HEK293 (cell line): Measurements from ENCODE around the gene DLX5.

Experiments
- MYNN ChIP-seq: fragments of 450-650 bp; formaldehyde crosslinking; IDR thresholded peaks from 2 replicates; pipeline ENCODE4 v1.5.1; 2016; ENCODE audit warnings: missing biosample characterization, missing genetic modification characterization, borderline replicate concordance
- SCRT2 ChIP-seq: fragments of 450-650 bp; formaldehyde crosslinking; IDR thresholded peaks from 2 replicates; pipeline ENCODE4 v1.5.1; 2016; ENCODE audit warnings: missing biosample characterization, missing genetic modification characterization
- SP7 ChIP-seq: fragments of 450-650 bp; formaldehyde crosslinking; IDR thresholded peaks from 2 replicates; pipeline ENCODE4 v1.5.1; 2016; ENCODE audit warnings: missing biosample characterization, missing genetic modification characterization
- TRIM28 ChIP-seq: IDR thresholded peaks from 2 replicates; pipeline ENCODE4 v1.6.1; 2011; ENCODE audit warnings: low read length, control low read depth, borderline replicate concordance
- ZBTB17 ChIP-seq: fragments of 450-650 bp; formaldehyde crosslinking; IDR thresholded peaks from 2 replicates; pipeline ENCODE4 v1.5.1; 2016; ENCODE audit warnings: missing biosample characterization, missing genetic modification characterization
- ZBTB48 ChIP-seq: fragments of 450-650 bp; formaldehyde crosslinking; IDR thresholded peaks from 2 replicates; pipeline ENCODE4 v1.5.1; 2016; ENCODE audit warnings: missing biosample characterization, missing genetic modification characterization
- ZBTB7A ChIP-seq: fragments of 450-650 bp; formaldehyde crosslinking; IDR thresholded peaks from 2 replicates; pipeline ENCODE4 v1.5.1; 2016; ENCODE audit warnings: low read depth, missing biosample characterization, missing genetic modification characterization
- ZFP41 ChIP-seq: fragments of 450-650 bp; formaldehyde crosslinking; IDR thresholded peaks from 2 replicates; pipeline ENCODE4 v1.5.1; 2016; ENCODE audit warnings: missing biosample characterization, missing genetic modification characterization, borderline replicate concordance
- ZNF10 ChIP-seq: fragments of 450-650 bp; formaldehyde crosslinking; IDR thresholded peaks from 2 replicates; pipeline ENCODE4 v1.5.1; 2017; ENCODE audit warnings: missing biosample characterization, missing genetic modification characterization
- ZNF146 ChIP-seq: fragments of 450-650 bp; formaldehyde crosslinking; IDR thresholded peaks from 2 replicates; pipeline ENCODE4 v1.5.1; 2016; ENCODE audit warnings: missing biosample characterization, missing genetic modification characterization
- ZNF157 ChIP-seq: fragments of 450-650 bp; formaldehyde crosslinking; IDR thresholded peaks from 2 replicates; pipeline ENCODE4 v1.5.1; 2016; ENCODE audit warnings: missing biosample characterization, missing genetic modification characterization
- ZNF2 ChIP-seq: fragments of 450-650 bp; formaldehyde crosslinking; IDR thresholded peaks from 2 replicates; pipeline ENCODE4 v1.5.1; 2016; ENCODE audit warnings: missing biosample characterization, missing genetic modification characterization
- ZNF214 ChIP-seq: fragments of 450-650 bp; formaldehyde crosslinking; IDR thresholded peaks from 2 replicates; pipeline ENCODE4 v1.5.1; 2017; ENCODE audit warnings: missing biosample characterization, mild to moderate bottlenecking, missing genetic modification characterization, borderline replicate concordance
- ZNF335 ChIP-seq: fragments of 450-650 bp; formaldehyde crosslinking; conservative IDR thresholded peaks from 2 replicates; pipeline ENCODE4 v1.5.1; 2016; ENCODE audit warnings: missing biosample characterization, missing genetic modification characterization
- ZNF416 ChIP-seq: fragments of 450-650 bp; formaldehyde crosslinking; IDR thresholded peaks from 2 replicates; pipeline ENCODE4 v1.5.1; 2016; ENCODE audit warnings: missing biosample characterization, missing genetic modification characterization
- ZNF48 ChIP-seq: fragments of 450-650 bp; formaldehyde crosslinking; IDR thresholded peaks from 2 replicates; pipeline ENCODE4 v1.5.1; 2016; ENCODE audit warnings: missing biosample characterization, missing genetic modification characterization
- ZNF501 ChIP-seq: fragments of 450-650 bp; formaldehyde crosslinking; IDR thresholded peaks from 2 replicates; pipeline ENCODE4 v1.5.1; 2016; ENCODE audit warnings: missing biosample characterization, missing genetic modification characterization
- ZNF521 ChIP-seq: fragments of 450-650 bp; formaldehyde crosslinking; IDR thresholded peaks from 2 replicates; pipeline ENCODE4 v1.5.1; 2017; ENCODE audit warnings: missing biosample characterization, mild to moderate bottlenecking, missing genetic modification characterization
- ZNF555 ChIP-seq: fragments of 450-650 bp; formaldehyde crosslinking; conservative IDR thresholded peaks from 2 replicates; pipeline ENCODE4 v1.5.1; 2017; ENCODE audit warnings: missing biosample characterization, mild to moderate bottlenecking, missing genetic modification characterization, inconsistent platforms
- ZNF585B ChIP-seq: fragments of 450-650 bp; formaldehyde crosslinking; IDR thresholded peaks from 2 replicates; pipeline ENCODE4 v1.5.1; 2016; ENCODE audit warnings: missing biosample characterization, missing genetic modification characterization
- ZNF600 ChIP-seq: fragments of 450-650 bp; formaldehyde crosslinking; IDR thresholded peaks from 2 replicates; pipeline ENCODE4 v1.5.1; 2016; ENCODE audit warnings: missing biosample characterization, missing genetic modification characterization
- ZNF624 ChIP-seq: fragments of 450-650 bp; formaldehyde crosslinking; IDR thresholded peaks from 2 replicates; pipeline ENCODE4 v1.5.1; 2017; ENCODE audit warnings: missing biosample characterization, missing genetic modification characterization
- ZNF654 ChIP-seq: fragments of 450-650 bp; formaldehyde crosslinking; IDR thresholded peaks from 2 replicates; pipeline ENCODE4 v1.5.1; 2016; ENCODE audit warnings: low read depth, missing biosample characterization, missing genetic modification characterization
- ZNF777 ChIP-seq: fragments of 450-650 bp; formaldehyde crosslinking; IDR thresholded peaks from 2 replicates; pipeline ENCODE4 v1.5.1; 2017; ENCODE audit warnings: missing biosample characterization, missing genetic modification characterization, borderline replicate concordance
- ZSCAN23 ChIP-seq: fragments of 450-650 bp; formaldehyde crosslinking; IDR thresholded peaks from 2 replicates; pipeline ENCODE4 v1.5.1; 2016; ENCODE audit warnings: missing biosample characterization, missing genetic modification characterization
- TF ChIP-seq, protein P1 (sequence below): fragments of 450-650 bp; formaldehyde crosslinking; IDR thresholded peaks from 2 replicates; pipeline ENCODE4 v1.5.1; 2016; ENCODE audit warnings: missing biosample characterization, missing genetic modification characterization
- TF ChIP-seq, protein P2 (sequence below): fragments of 450-650 bp; formaldehyde crosslinking; IDR thresholded peaks from 2 replicates; pipeline ENCODE4 v1.5.1; 2017; ENCODE audit warnings: missing biosample characterization, missing genetic modification characterization
- TF ChIP-seq, protein P3 (sequence below): fragments of 450-650 bp; formaldehyde crosslinking; IDR thresholded peaks from 2 replicates; pipeline ENCODE4 v1.5.1; 2016; ENCODE audit warnings: missing biosample characterization, missing genetic modification characterization
- TF ChIP-seq, protein P4 (sequence below): fragments of 450-650 bp; formaldehyde crosslinking; IDR thresholded peaks from 2 replicates; pipeline ENCODE4 v1.5.1; 2016; ENCODE audit warnings: missing biosample characterization, missing genetic modification characterization
- TF ChIP-seq, protein P5 (sequence below): fragments of 450-650 bp; formaldehyde crosslinking; IDR thresholded peaks from 2 replicates; pipeline ENCODE4; 2016; ENCODE audit warnings: missing biosample characterization, missing genetic modification characterization
- TF ChIP-seq, protein P6 (sequence below): fragments of 450-650 bp; formaldehyde crosslinking; IDR thresholded peaks from 2 replicates; pipeline ENCODE4 v1.5.1; 2016; ENCODE audit warnings: missing biosample characterization, missing genetic modification characterization

The DLX5 gene

DNA sequence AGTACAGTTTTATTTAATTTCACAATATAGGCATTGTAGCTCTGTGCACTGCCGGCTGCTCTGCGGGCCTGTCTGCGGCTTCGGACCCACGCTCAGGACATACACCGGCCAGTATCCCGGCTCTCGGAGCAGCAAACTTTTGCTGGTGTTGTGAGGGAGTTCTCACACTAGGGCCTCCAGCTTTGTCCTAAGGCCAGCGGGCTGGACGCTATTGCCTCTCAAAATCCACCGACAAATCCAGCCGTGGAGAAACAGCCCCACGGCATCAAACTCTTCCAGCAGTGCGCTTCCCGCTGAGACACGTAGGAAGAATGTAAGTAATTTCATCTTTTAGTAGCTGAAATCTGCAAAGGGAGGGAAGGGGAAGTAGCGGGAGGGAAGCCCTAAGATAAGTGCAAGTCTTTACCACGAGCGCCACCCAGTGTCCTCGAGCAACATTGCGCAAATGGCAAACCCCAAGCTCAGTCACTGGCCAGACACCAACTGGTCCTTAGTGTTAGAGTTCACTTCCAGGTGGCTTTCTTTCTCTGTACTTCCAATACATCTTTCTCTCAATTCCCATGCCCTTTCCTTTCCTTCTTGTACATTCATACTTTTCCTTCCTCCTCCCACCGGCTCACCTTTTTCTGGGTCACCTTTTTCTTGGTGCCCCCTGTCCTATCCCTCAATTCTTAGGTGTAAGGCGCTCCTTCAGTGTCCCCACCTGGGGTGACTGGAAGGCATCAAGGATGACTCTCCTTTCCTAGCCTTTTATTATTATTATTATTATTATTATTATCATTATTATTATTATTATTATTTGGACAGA, 3.0 kb upstream of the DLX5 start (continued):
- TF ChIP-seq, protein P1, sequence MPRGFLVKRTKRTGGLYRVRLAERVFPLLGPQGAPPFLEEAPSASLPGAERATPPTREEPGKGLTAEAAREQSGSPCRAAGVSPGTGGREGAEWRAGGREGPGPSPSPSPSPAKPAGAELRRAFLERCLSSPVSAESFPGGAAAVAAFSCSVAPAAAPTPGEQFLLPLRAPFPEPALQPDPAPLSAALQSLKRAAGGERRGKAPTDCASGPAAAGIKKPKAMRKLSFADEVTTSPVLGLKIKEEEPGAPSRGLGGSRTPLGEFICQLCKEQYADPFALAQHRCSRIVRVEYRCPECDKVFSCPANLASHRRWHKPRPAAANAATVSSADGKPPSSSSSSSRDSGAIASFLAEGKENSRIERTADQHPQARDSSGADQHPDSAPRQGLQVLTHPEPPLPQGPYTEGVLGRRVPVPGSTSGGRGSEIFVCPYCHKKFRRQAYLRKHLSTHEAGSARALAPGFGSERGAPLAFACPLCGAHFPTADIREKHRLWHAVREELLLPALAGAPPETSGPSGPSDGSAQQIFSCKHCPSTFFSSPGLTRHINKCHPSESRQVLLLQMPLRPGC = no peak
- TF ChIP-seq ZNF501 (tag by site-specific recombination) (peak; percentile 78; the same call in 1 of the 2 replicates), ZBTB48 (tag by site-specific recombination) (no peak), ZNF600 (tag by site-specific recombination) (0 out of 2 replicates have a peak, but pooled peaks have one; percentile 24), ZNF157 (tag by site-specific recombination) (no peak), ZNF416 (tag by site-specific recombination) (no peak), ZNF146 (tag by site-specific recombination) (no peak), ZNF2 (tag by site-specific recombination) (no peak; the same call in 1 of the 2 replicates), ZNF654 (peak; percentile 98), ZNF214 (tag by site-specific recombination) (no peak), ZNF777 (tag by site-specific recombination) (no peak), TRIM28 (no peak), ZBTB17 (tag by site-specific recombination) (no peak), ZNF48 (tag by site-specific recombination) (no peak), ZNF521 (no peak), ZBTB7A (tag by site-specific recombination) (no peak), ZNF624 (tag by site-specific recombination) (no peak), ZFP41 (no peak), ZNF585B (no peak), ZNF335 (tag by site-specific recombination) (peak; percentile 87), ZNF10 (tag by site-specific recombination) (no peak), ZNF555 (tag by site-specific recombination) (no peak), ZSCAN23 (tag by site-specific recombination) (no peak), SP7 (tag by site-specific recombination) (0 out of 2 replicates have a peak, but pooled peaks have one; percentile 34), SCRT2 (no peak), MYNN (tag by site-specific recombination) (no peak)
- TF ChIP-seq, protein P2, sequence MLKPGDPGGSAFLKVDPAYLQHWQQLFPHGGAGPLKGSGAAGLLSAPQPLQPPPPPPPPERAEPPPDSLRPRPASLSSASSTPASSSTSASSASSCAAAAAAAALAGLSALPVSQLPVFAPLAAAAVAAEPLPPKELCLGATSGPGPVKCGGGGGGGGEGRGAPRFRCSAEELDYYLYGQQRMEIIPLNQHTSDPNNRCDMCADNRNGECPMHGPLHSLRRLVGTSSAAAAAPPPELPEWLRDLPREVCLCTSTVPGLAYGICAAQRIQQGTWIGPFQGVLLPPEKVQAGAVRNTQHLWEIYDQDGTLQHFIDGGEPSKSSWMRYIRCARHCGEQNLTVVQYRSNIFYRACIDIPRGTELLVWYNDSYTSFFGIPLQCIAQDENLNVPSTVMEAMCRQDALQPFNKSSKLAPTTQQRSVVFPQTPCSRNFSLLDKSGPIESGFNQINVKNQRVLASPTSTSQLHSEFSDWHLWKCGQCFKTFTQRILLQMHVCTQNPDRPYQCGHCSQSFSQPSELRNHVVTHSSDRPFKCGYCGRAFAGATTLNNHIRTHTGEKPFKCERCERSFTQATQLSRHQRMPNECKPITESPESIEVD (tag by site-specific recombination) = peak; percentile 17; the same call in 1 of the 2 replicates
- TF ChIP-seq, protein P3, sequence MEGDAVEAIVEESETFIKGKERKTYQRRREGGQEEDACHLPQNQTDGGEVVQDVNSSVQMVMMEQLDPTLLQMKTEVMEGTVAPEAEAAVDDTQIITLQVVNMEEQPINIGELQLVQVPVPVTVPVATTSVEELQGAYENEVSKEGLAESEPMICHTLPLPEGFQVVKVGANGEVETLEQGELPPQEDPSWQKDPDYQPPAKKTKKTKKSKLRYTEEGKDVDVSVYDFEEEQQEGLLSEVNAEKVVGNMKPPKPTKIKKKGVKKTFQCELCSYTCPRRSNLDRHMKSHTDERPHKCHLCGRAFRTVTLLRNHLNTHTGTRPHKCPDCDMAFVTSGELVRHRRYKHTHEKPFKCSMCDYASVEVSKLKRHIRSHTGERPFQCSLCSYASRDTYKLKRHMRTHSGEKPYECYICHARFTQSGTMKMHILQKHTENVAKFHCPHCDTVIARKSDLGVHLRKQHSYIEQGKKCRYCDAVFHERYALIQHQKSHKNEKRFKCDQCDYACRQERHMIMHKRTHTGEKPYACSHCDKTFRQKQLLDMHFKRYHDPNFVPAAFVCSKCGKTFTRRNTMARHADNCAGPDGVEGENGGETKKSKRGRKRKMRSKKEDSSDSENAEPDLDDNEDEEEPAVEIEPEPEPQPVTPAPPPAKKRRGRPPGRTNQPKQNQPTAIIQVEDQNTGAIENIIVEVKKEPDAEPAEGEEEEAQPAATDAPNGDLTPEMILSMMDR (tag by site-specific recombination) = peak; percentile 90
- TF ChIP-seq, protein P4, sequence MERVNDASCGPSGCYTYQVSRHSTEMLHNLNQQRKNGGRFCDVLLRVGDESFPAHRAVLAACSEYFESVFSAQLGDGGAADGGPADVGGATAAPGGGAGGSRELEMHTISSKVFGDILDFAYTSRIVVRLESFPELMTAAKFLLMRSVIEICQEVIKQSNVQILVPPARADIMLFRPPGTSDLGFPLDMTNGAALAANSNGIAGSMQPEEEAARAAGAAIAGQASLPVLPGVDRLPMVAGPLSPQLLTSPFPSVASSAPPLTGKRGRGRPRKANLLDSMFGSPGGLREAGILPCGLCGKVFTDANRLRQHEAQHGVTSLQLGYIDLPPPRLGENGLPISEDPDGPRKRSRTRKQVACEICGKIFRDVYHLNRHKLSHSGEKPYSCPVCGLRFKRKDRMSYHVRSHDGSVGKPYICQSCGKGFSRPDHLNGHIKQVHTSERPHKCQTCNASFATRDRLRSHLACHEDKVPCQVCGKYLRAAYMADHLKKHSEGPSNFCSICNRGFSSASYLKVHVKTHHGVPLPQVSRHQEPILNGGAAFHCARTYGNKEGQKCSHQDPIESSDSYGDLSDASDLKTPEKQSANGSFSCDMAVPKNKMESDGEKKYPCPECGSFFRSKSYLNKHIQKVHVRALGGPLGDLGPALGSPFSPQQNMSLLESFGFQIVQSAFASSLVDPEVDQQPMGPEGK (tag by site-specific recombination) = 0 out of 2 replicates have a peak, but pooled peaks have one; percentile 26
- TF ChIP-seq, protein P5, sequence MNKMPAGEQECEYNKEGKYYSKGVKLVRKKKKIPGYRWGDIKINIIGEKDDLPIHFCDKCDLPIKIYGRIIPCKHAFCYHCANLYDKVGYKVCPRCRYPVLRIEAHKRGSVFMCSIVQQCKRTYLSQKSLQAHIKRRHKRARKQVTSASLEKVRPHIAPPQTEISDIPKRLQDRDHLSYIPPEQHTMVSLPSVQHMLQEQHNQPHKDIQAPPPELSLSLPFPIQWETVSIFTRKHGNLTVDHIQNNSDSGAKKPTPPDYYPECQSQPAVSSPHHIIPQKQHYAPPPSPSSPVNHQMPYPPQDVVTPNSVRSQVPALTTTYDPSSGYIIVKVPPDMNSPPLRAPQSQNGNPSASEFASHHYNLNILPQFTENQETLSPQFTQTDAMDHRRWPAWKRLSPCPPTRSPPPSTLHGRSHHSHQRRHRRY (tag by site-specific recombination) = no peak
- TF ChIP-seq, protein P6, sequence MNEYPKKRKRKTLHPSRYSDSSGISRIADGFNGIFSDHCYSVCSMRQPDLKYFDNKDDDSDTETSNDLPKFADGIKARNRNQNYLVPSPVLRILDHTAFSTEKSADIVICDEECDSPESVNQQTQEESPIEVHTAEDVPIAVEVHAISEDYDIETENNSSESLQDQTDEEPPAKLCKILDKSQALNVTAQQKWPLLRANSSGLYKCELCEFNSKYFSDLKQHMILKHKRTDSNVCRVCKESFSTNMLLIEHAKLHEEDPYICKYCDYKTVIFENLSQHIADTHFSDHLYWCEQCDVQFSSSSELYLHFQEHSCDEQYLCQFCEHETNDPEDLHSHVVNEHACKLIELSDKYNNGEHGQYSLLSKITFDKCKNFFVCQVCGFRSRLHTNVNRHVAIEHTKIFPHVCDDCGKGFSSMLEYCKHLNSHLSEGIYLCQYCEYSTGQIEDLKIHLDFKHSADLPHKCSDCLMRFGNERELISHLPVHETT (tag by site-specific recombination) = no peak
